ENCODE measurements around the gene RAPGEF2. TPM values are rescaled to one million over a fixed set of nuclear protein-coding genes. Genes with fewer than 3 reads are reported as not detected.

Gene RAPGEF2
- total and polyA plus RNA-seq, 2 of the 8 experiments (the other 6 are each of a cell fraction or from before 2014, with no cell fraction given) = 24.4 to 48.6 TPM

GRCh38 chr4:159291176-159291575 is 188.3 kb downstream of the RAPGEF2 start:
- WGBS, 2 experiments (ENCODE audit: extremely low coverage in 1 of 2, insufficient coverage in 1 of 2, insufficient read length in 1 of 2, insufficient replicate concordance in 2 of 2, low coverage in 1 of 2, low lambda C conversion rate in 2 of 2, missing lambda C conversion rate in 1 of 2) = 95% methylated on average over 3 of the region's 3 CpGs; no CpG with 5 or more reads in 1 of the 2 experiments
- H3K9me3 ChIP-seq (ENCODE audit: insufficient read depth in 2 of 2, low read depth in 1 of 2, low read length in 1 of 2) = no peaks in the 10 kb centered on the region
- no peak overlapping the region for H2BK12ac ChIP-seq (ENCODE audit: low read depth, low read length)
- no peak overlapping the region for H3K9ac ChIP-seq (replicated peaks in 1 of 4; ENCODE audit: extremely low read depth in 1 of 4, low read depth in 3 of 4, low read length in 3 of 4)
- H3K79me2 ChIP-seq (ENCODE audit: control insufficient read depth in 1 of 2, insufficient read depth in 2 of 2, low read length in 2 of 2) = no peaks in the 10 kb centered on the region
- H3K27ac ChIP-seq (ENCODE audit: low read depth, low read length) = no peak overlapping the region
- H3K23me2 ChIP-seq (ENCODE audit: low read depth, low read length) = no peaks in the 10 kb centered on the region
- FAIRE-seq (no peak), DNase-seq (ENCODE audit: low read depth in 1 of 2, low spot score in 2 of 2) (no peak)
- H3K14ac ChIP-seq (ENCODE audit: insufficient read length) = no peak overlapping the region
- no peak overlapping the region for H3K18ac ChIP-seq (ENCODE audit: extremely low read depth, low read length)
- CTCF ChIA-PET (ENCODE audit: partially characterized antibody) = interaction anchor here (1.0 to 1.6 kb wide), 6 partner anchors 9 to 63 kb away, joined by 3 to 8 read pairs (median 6); no protein-coding TSS in a partner anchor
- H3K4me2 ChIP-seq (ENCODE audit: insufficient read depth in 1 of 2, low read depth in 2 of 2, low read length in 2 of 2) = no peak overlapping the region
- peaks cover 2% of the 10 kb centered on the region in 2 experiments for H4K20me1 ChIP-seq (replicated peaks in 1 of 2; ENCODE audit: control insufficient read depth in 1 of 2, insufficient read depth in 2 of 2, low read length in 2 of 2)
- no peak overlapping the region for H4K5ac ChIP-seq (ENCODE audit: insufficient read length, low read depth, low read length)
- no peaks in the 10 kb centered on the region for H3K27me3 ChIP-seq (replicated peaks in 1 of 4; ENCODE audit: control insufficient read depth in 3 of 4, extremely low read depth in 1 of 4, insufficient read depth in 3 of 4, low read length in 3 of 4)
- no peaks in the 10 kb centered on the region for H3K79me1 ChIP-seq (ENCODE audit: low read depth, low read length)
- H2BK15ac ChIP-seq (ENCODE audit: low read length) = no peak overlapping the region
- H2BK120ac ChIP-seq (replicated peaks; ENCODE audit: low read depth, low read length) = no peak overlapping the region
- H3K4ac ChIP-seq (replicated peaks; ENCODE audit: insufficient read length, low read depth, low read length) = no peak overlapping the region
- no peak overlapping the region for H4K8ac ChIP-seq (ENCODE audit: extremely low read depth, insufficient read depth, low read length)
- no peak overlapping the region for H3K23ac ChIP-seq (ENCODE audit: insufficient read length)
- peaks cover 0 to 2% (median 0%) of the 10 kb centered on the region in 4 experiments; a peak in 1 of 7 replicates for H3K4me1 ChIP-seq (replicated peaks in 1 of 4; ENCODE audit: control insufficient read depth in 3 of 4, insufficient read depth in 4 of 4, low read length in 3 of 4)
- no peak overlapping the region for H3K56ac ChIP-seq (replicated peaks; ENCODE audit: insufficient read length, low read depth, low read length)
- no peak overlapping the region for H2AFZ ChIP-seq (ENCODE audit: low read length)
- H2BK20ac ChIP-seq (ENCODE audit: low read length) = no peak overlapping the region
- POLR2A ChIA-PET (ENCODE audit: partially characterized antibody) = no interaction called here
- H3K36me3 ChIP-seq (ENCODE audit: control insufficient read depth in 2 of 4, insufficient read depth in 4 of 4, low read length in 3 of 4) = no peaks in the 10 kb centered on the region
- no peak overlapping the region for H4K91ac ChIP-seq (replicated peaks; ENCODE audit: insufficient read length, low read length)
- H2AK5ac ChIP-seq (ENCODE audit: low read depth, low read length) = no peak overlapping the region
- no peak overlapping the region for H3K4me3 ChIP-seq (ENCODE audit: extremely low read depth in 1 of 4, insufficient read depth in 2 of 4, low read depth in 3 of 4, low read length in 4 of 4)
- H2BK5ac ChIP-seq (ENCODE audit: low read depth, low read length) = no peak overlapping the region
- TF ChIP-seq POLR2A (IDR thresholded peaks at IDR 0.05; ENCODE audit: control extremely low read depth in 1 of 2, low read depth in 2 of 2, low read length in 2 of 2) = no peak
- TF ChIP-seq SIN3A (conservative IDR thresholded peaks at IDR 0.05 in 1 of 2, IDR thresholded peaks at IDR 0.05 in 1 of 2; ENCODE audit: low read depth in 1 of 2, low read length in 2 of 2) = no peak
- no peak for TF ChIP-seq CBX5 (IDR thresholded peaks at IDR 0.05; ENCODE audit: low read depth, low read length)
- no peak for TF ChIP-seq JUND (IDR thresholded peaks at IDR 0.05; ENCODE audit: low read length)
- no peak for TF ChIP-seq BACH1 (IDR thresholded peaks at IDR 0.05; ENCODE audit: low read length)
- TF ChIP-seq FOSL1 (IDR thresholded peaks at IDR 0.05; ENCODE audit: insufficient read depth, low read depth, low read length) = no peak
- TF ChIP-seq TCF12 (IDR thresholded peaks at IDR 0.05; ENCODE audit: low read depth, low read length) = no peak
- no peak for TF ChIP-seq SRF (IDR thresholded peaks at IDR 0.05; ENCODE audit: low read depth, low read length)
- TF ChIP-seq ZNF274 (IDR thresholded peaks at IDR 0.05; ENCODE audit: borderline replicate concordance, extremely low read depth, low read length) = no peak
- no peak for TF ChIP-seq SAP30 (IDR thresholded peaks at IDR 0.05; ENCODE audit: insufficient read depth, insufficient replicate concordance, low read length)
- no peak for TF ChIP-seq POU5F1 (IDR thresholded peaks at IDR 0.05; ENCODE audit: low read depth, low read length)
- no peak for TF ChIP-seq TAF7 (optimal IDR thresholded peaks at IDR 0.05; ENCODE audit: borderline replicate concordance, low read depth, low read length)
- TF ChIP-seq HDAC2 (IDR thresholded peaks at IDR 0.05; ENCODE audit: borderline replicate concordance in 1 of 2, low read depth in 2 of 2, low read length in 2 of 2) = no peak
- TF ChIP-seq YY1 (IDR thresholded peaks at IDR 0.05; ENCODE audit: low read depth, low read length) = no peak
- no peak for TF ChIP-seq EGR1 (IDR thresholded peaks at IDR 0.05; ENCODE audit: borderline replicate concordance, low read depth, low read length)
- no peak for TF ChIP-seq SP4 (IDR thresholded peaks at IDR 0.05; ENCODE audit: low read length)

All from H1 (cell line).